ENCODE measurements around the gene ARHGAP31.
"Not testable (repeated sequence)": the region's sequence is repeated elsewhere in the genome, so short reads cannot be mapped to it uniquely, and the experiment has no call there.

Gene ARHGAP31

DNA sequence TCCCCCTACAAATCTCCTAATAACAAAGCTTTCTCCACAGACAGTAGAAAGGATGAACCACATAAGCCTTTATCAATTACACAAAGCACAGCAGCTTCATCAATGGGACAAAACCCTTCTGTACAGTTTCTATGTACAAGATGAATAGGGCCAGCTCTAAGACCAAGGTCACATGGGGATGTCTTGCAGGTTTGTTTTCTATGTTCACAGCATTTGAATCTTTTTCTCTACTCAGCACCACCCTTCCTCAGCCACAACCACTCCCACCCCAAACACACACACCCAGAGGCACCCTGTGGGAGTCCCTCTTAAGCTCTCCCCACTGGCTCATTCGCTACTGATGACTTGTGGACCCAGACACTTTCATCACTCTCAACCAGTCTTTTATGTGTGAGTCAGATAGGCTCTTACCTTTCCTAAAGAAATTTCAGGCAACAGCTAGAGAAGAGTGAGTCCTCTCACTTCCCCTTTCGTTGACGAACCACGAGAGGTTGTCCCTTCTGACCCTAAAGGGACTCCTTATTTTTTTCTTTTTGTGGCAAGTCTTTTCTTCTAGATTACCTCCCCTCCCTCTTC, 57.9 kb downstream of the ARHGAP31 start:
- no peak for DNase-seq (ENCODE audit: low spot score)

DNA sequence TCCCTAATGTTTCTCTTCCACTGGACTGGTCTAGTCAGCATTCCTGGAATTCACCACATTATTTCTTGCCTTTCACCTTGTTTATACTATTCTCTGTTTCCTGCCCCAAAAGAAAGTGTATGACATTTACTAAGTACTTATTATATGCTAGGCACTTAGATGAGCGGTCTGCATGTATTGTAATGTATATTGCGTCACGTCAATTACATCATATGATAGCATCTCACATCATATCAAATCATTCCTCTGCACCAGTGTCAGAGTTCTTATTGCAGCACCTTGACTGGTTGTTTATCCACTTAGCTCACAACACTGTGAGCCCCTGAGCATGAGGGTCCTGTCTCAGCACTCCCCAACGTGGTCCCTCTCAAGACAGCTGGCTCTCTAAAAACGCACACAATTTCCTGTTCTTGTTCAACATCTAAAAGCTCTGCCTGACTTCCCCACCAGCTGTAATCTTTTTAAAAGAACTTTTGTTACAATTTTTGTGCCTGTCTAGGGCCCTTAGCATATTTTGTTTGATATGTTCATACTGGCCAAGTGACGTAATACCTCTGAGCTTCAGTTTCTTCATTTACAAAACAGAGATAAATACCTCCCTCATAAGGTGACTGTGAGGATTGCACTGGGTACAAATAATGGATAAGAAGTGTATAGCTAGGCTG, 58.8 kb downstream of the ARHGAP31 start:
- DNase-seq (ENCODE audit: low spot score) = peak; percentile 30

DNA sequence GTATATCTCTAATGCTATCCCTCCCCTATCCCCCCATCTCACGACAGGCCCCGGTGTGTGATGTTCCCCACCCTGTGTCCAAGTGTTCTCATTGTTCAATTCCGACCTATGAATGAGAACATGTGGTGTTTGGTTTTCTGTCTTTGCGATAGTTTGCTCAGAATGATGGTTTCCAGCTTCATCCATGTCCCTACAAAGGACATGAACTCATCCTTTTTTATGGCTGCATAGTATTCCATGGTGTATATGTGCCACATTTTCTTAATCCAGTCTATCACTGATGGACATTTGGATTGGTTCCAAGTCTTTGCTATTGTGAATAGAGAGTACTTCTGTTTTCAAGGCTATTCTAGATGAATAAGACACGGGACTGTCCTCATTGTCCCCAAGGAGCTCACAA, 61.4 kb downstream of the ARHGAP31 start:
- DNase-seq (ENCODE audit: low spot score) = not testable (repeated sequence)

DNA sequence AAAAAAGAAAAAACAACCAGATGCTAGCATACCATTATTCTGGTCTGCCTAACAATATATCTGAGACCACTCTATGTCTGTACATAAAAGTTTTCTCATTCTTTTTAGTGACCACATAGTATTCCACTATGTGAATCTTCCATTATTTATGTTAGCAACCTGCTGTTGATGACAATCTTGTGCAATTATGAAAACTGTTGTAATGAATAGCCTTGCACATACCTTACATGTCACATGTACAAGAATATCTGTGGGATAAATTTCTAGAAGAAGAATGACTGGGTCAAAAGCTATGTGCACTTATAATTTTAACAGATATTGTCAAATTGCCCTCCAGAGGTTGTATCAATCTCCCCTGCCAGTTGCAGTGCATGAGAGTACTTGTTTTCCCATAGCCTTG, 62.5 kb downstream of the ARHGAP31 start:
- no peak for DNase-seq (ENCODE audit: low spot score)

DNA sequence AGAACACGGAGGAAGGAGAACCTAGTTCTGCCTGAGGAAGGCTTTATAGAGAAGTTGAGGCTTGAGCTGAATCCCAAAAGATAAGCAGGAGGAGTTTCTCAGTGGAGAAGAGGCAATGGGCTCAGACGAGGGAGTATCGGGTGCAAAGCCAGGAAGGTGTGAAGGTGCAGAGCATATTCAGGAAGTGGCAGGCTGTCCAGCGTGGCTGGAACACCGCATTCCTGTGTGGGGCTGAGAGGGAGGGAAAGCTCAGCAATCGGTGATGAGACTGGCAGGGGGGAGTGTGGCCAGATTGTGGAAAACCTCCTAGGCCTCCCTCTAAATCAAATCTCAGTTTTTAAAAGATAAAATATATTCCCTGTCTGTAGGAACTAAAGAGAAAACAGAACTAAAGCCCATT, 63.0 kb downstream of the ARHGAP31 start:
- no peak for DNase-seq (ENCODE audit: low spot score)

DNA sequence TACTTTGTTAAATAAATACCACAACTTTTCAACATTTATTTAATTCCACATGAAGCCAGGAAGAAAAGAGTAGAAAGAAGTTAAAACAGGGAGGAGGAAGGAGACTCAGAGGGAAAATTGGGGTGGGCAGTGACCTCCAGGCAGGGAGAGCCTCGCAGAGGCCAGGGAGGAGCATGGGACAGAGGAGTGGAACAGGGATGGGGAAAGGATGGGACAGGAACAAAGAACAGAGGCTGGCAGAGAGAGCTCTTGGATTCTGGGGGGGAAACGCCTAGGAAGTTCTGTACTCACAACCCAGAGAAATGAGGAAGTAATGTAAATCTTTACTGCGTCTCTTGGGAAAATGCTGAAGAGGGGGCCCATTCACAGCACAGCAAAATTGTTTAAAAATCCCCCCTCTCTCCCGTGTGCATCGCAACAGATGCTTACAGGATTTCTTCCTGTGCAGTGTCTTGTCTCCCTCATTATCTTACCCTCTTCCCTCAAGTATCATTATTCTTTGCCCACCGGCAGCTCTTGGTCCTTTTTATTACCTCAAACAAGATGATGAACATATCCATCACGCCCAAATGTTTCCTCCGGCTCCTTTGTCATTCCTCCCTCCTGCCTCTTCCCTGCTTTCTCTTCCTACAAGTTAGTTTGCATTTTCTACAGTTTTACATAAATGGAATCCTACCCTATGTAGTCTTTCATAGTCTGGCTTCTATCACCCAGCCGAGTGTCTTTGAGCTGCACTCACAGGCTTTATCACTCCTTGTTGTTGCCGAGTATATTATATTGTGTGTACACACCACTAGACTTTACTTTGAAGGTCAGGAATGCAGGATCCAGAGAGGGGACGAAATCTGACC, 65.5 kb downstream of the ARHGAP31 start:
- no peak for DNase-seq (ENCODE audit: low spot score)

DNA sequence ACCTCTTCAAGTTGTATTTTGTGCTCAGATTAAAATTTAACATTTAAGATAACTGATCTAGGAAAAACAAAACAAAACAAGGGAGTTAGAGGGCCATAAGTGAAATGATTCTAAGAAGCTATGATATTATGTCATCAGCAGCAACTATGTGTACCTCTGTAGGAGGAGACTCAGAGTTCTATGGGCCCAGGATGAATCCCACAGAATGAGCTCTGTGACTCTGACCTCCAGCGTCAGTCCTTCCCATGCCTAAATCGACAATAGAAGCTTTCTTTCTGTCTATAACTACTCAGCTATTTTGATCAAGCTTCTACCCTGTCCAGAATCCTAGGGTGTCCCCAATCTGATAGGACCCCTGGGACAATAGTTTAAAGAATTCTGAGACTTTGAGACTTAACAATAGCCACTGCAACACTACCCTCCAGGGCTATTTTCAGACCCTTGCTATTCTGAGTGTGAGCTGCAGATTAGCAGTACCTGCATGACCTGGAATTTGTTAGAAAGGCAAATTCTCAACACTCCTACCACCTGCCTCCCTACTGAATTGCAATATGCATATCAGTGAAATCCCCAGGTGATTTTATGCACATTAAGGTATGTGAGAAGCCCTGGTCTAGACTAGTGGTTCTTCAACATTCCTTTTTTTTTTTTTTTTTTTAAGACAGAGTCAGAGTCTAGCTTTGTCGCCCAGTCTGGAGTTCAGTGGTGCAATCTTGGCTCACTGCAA, 66.7 kb downstream of the ARHGAP31 start:
- no peak for DNase-seq (ENCODE audit: low spot score)

DNA sequence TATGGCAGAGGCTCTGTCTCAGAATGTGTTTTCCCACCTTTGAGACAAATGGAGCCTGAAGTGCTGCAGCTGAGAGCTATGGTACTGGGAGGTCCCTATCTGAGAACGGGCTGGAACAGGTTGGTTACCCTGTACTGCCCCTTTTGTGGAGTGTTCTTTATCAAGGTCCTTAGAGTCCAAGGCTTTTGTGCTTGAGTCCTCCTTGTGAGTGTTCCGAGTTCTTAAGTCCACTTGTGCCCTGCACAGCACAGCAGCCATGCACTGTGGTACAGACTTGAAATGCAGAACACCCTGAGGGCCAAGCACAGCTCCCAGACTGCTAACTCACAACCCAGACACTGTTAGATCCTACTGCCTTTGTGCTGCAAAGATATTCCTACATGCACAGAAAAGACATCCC, 67.8 kb downstream of the ARHGAP31 start:
- DNase-seq (ENCODE audit: low spot score) = no peak

DNA sequence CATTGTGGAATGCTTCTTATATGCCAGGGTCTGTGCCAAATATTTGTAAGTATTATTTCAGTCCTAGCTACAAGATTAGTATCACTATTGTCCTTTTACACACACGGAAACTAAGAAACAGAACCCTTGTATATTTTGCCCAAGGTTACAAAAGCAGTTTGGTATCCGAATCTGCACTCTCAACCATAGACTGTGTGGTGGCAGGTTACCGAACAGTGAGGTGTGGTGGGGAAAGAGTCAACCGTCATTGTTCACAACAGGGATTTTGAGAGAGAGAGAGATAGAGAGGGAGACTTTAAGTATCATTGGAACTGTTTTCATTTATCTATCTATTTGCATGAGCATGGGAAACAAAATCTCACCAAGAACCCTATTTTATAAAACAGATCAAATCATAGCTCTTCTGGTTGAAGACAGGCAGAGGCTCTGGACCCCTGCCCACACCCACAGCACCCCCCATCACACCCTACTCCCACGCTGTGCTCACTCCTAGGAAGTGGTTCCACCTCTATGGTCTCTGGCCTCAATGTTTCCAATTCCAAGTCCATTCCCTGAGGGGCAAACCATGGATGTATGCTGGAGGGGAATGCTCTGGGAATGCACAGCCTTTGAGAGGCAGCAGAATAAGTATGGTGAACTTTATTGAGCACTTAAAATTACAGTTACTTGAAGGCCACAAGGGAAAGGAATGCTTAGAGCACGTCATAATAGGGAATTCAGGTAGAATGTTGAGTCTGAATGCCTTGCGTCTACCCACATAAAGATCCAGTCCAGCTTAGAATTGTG, 69.0 kb downstream of the ARHGAP31 start:
- no peak for DNase-seq (ENCODE audit: low spot score)

DNA sequence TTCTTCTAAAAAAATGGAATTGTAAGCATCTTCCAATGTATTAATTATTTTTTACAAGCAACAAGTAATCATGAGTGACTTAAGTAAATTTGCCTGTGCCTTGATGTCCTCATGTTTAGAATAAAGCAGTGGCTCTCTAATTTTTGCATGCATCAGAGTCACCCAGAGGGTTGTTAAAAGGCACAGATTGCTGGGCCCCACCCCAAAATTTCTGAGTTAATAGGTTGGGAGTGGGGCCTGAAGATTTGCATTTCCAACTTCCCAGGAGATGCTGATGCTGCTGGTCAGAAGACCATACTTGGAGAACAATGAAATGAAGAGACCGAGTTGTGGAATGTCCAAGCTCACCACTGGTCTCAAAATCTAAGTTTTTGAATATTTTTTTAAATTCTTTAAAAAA, 70.2 kb downstream of the ARHGAP31 start:
- DNase-seq (ENCODE audit: low spot score) = no peak

DNA sequence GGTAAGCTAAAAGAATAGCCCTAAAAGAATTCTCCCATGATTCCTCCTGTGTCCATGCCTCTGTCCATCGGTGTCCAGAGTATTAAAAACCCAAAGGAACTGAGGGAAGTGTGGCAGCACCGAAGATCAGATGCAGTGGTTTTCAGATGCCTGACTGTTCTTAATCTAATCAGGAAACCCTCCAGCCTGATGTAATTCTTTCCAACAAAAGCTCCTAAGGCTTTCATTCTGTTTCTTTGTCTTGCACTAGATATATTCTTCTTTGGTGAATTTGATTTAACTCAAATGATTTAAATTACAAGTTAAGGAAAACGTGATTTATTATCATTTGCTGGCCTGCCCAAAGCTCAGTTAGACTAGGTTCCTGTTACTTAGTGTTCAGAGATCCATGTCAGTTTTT, 71.2 kb downstream of the ARHGAP31 start:
- no peak for DNase-seq (ENCODE audit: low spot score)

DNA sequence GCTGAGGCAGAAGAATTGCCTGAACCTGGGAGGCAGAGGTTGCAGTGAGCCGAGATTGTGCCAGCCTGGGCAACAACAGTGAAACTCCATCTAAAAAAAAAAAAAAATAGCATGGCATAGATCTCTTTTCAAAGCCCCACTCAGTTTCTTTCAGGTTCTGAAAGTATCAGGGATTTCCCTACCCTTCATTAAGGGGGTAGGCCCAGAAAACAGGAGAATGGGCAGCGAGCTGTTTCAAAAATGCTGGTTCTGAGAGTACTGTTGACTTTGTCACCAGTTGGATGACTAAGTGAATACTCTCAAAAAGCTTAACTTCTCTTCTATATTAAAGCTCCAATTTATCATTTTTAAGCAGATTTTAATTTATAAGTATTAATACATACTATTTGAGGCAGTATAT, 72.8 kb downstream of the ARHGAP31 start:
- no peak for DNase-seq (ENCODE audit: low spot score)

DNA sequence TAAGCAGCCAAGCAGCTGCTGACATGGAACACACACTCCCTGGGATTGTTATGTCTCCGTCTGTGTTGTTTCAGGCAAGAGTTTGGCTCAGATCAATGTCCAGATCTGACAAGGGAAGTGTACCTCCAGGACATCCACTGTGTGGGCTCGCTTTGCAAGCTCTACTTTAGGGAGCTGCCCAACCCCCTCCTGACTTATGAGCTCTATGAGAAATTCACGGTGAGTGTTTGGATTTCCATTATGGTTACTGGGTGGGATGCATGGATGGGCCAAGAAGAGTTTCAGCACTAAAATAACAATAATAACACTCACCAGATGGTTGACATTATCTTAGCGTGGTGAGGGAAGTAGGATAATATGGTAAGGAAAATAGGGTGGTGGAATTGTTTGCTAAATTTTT, 74.1 kb downstream of the ARHGAP31 start:
- no peak for DNase-seq (ENCODE audit: low spot score)

DNA sequence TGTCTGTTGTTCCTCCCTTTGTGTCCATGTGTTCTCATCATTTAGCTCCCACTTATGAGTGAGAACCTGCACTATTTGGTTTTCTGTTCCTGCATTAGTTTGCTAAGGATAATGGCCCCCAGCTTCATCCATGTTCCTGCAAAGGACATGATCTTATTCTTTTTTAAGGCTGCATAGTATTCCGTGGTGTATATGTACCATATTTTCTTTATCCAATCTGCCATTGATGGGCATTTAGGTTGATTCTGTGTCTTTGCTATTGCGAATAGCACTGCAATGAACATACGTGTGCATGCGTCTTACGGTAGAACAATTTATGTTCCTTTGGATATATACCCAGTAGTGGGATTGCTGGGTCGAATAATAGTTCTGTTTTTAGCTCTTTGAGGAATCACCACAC, 77.6 kb downstream of the ARHGAP31 start:
- DNase-seq (ENCODE audit: low spot score) = not testable (repeated sequence)

DNA sequence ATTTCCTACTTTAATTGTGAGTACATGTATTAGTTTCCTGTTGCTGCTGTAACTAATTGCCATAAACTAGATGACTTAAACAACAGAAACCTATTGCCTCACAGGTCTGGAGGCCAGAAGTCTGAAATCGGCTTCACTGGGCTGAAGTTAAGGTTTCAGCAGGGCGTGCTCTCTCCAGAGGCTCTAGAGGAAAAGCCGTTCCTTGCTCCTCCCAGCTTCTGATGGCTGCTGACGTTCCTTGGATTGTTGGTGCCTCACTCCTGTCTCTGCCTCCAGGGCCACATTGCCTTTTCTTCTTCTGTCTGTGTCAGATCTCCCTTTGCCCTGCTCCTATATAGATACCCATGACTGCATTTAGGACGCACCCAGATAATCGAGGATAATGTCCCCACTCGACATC, 80.9 kb downstream of the ARHGAP31 start:
- DNase-seq (ENCODE audit: low spot score) = no peak

DNA sequence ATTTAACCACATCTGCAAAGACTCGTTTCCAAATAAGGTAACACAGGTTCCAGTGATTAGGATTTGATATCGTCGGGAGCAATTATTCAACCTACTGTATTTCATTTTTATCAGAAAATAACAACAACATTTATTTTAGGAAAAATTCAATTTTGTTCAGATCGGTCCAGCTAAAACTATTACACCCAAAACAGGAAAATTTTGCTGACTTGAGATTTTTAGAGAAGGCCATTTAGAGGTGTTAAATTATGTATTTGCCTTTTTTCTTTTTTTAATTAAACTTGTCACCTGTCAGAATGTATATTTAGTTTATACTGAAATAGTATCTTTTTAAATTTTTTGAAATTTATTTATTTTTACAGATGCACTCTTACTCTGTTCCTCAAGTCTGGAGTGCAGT, 81.3 kb downstream of the ARHGAP31 start:
- DNase-seq (ENCODE audit: low spot score) = no peak

DNA sequence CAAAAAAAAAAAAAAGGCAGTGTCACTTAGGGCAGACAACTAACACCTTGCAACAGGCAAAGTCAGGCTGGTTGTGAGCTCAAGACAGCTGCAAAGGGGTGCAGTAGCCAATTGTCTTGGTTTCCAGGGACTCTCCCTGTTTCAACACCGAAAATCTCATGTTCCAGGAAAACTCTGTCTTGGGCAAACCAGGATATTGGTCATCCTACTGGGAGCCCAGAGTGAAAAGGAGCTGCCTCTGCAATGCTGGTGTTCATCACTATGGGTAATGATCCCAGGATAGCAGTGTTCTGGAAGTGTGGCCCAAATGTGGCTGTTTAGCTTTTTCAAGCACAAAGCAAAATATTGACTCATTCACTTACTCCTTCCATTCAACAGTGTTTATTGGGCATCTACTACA, 82.6 kb downstream of the ARHGAP31 start:
- DNase-seq (ENCODE audit: low spot score) = peak; percentile 19

DNA sequence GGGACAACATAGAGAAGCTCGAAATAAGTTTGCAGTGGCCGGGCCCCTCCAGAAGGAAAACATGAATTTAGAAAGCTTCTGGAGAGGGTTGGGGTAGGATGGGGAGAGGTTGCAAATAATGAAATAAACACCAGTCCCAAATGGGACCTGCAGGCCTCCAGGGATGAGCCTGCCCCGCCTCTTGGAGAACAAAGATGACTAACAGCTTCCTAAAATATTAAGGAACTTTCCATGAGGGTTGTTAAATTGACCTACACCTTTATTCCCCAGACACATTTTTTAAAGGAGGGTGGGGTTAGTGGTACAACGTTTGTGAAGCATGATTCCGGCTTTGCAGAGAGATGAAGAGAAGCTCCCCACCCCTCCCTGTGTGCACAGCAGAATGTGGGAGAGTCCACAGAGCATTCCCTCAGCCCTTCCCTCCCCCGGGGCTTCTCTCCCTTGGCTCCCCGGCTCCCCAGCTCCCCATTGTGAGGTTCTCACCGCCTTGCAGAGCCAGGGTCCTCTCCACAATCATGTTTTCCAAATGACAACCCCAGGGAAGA, 84.1 kb downstream of the ARHGAP31 start:
- DNase-seq (ENCODE audit: low spot score) = no peak

DNA sequence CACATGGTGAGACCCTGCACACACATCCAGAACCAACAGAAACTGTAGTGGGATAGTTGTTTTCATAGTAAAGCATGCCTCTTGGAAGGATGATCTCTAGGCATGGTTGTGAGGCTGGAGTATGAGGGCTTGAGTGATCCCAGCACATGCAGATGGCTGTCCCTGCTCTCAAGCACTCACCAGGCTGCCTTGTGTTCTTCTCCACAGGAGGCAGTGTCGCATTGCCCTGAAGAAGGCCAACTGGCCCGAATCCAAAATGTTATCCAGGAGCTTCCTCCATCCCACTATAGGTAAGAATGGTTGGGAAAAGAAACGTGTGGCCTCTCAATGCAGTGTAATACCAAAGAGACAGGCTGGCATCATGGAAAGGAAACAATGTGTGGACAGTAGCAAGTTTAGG, 86.5 kb downstream of the ARHGAP31 start:
- DNase-seq (ENCODE audit: low spot score) = no peak

DNA sequence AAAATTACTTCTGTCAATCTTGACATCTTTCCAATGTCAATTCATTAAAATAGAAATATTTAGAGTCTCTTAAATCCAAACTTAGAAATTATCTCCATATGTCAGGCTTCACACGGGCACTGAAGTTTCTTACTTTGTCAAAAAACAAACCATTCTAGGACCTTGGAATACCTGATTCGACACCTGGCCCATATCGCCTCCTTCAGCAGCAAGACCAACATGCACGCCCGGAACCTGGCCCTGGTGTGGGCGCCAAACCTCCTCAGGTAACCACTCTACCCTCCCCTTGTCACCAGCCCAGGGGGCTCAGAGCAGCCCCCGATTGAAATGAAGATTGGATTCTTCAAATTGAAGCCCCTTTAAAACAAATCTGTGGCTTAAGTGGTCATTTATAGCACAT, 88.0 kb downstream of the ARHGAP31 start:
- no peak for DNase-seq (ENCODE audit: low spot score)

DNA sequence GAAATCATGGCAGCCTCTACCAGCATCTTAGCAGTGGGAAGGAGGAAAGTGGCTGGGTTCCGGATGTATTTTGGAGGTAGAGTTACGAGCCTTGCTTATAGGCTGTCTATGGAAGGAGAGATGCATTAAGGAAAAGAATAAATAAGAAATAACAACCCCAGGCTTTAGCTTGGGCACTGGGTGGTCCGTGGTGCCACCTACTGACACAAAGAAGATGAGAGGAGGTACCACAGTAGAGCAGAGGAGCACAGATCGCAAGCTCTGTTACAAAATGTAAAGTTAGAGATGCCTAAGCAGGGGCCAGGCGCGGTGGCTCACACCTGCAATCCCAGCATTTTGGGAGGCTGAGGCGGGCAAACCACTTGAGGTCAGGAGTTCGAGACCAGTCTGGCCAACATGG, 94.4 kb downstream of the ARHGAP31 start:
- peak; percentile 39 for DNase-seq (ENCODE audit: low spot score)

DNA sequence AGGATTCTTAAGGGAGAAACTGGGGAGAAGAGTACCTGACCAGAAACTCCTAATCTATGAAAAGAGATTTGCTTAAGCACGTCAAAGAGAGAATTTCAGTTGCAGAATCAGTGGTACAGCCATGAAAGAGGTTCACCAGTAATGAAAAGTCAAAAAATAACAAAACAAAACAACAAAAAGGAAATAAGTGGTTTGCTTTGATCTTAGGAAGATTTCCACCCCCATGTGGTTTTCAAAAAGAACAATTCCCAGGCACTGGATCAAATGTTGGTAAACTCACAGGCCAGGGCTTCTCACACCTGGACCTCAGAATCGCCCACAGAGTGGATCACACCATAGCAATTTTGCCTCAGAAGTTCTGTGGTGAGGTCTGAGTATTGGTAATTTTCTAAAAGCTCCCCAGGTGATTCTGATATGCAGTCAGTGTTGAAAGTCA, 101.8 kb downstream of the ARHGAP31 start:
- DNase-seq (ENCODE audit: low spot score) = no peak
